Measurements from ENCODE around the gene LRRC23.

GRCh38 chr12:6936636-6937480 lies 32.2 kb downstream of the LRRC23 start:
- TF ChIP-seq CTCF (IDR thresholded peaks at IDR 0.05) (no peak), EZH2 (IDR thresholded peaks at IDR 0.05) (no peak)

All from neural progenitor cell (in vitro differentiated cells).